ENCODE measurements around the gene CCND2. TPM values are rescaled to one million over a fixed set of nuclear protein-coding genes. Genes with fewer than 3 reads are reported as not detected.

The CCND2 gene
- total RNA-seq, 2 donors from 2014 or later = 378 to 404 TPM

DNA sequence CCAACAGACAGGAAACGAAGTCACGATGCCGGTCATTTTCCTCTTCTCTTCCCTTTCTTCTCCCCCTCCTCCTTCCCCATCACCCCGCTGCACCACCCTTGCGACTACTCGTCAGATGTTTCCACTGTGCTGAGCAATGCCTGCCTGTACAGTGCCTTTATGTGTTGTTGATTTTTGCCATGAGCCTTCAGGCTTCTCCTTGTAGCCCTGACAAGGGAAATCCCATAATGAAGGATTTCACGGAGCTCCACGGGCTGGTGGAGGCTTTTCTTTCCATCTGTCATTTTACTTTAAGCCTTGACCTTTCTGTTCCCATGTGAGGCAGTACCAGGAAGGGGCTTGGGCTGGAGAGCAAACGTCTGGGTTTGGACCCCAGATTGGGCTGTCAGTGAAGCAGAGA, 28.7 kb upstream of the CCND2 start:
- H3K4me3 Mint-ChIP-seq = no peak overlapping the region

DNA sequence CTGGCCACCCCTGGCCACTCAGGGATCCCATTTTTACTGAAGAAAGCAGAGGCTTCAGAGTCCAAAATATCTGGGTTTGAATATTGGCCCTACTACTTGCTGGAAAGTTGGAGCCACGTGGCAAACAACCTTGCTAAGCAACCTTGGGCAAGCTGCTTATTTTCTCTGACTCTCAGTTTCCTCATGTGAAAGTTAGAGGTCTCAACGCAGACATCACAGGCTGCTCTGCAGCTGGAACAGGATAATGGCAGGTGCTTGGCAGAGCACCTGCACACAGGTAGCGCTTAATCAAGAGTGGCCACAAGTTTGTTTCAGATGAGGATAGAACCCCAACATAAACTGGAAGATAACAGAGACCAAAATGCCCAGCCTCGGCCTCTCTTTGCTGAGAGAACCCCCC, 28.1 kb upstream of the CCND2 start:
- Mint-ChIP-seq H3K27ac (no peak overlapping the region), H3K4me1 (no peaks in the 10 kb centered on the region), H3K4me3 (no peak overlapping the region), H3K9me3 (no peaks in the 10 kb centered on the region), H3K36me3 (ENCODE audit: low read depth) (no peaks in the 10 kb centered on the region), H3K27me3 (peaks cover 14% of the 10 kb centered on the region)
- no peak for ATAC-seq (replicated peaks)

More for the DNA sequence above, 28.7 kb upstream of the CCND2 start:
- H3K36me3 Mint-ChIP-seq (ENCODE audit: low read depth) = no peaks in the 10 kb centered on the region
- peaks cover under 1% of the 10 kb centered on the region for H3K9me3 Mint-ChIP-seq
- H3K27me3 Mint-ChIP-seq = peaks cover 14% of the 10 kb centered on the region
- no peaks in the 10 kb centered on the region for H3K4me1 Mint-ChIP-seq
- no peak overlapping the region for H3K27ac Mint-ChIP-seq
- no peak for ATAC-seq (replicated peaks)

DNA sequence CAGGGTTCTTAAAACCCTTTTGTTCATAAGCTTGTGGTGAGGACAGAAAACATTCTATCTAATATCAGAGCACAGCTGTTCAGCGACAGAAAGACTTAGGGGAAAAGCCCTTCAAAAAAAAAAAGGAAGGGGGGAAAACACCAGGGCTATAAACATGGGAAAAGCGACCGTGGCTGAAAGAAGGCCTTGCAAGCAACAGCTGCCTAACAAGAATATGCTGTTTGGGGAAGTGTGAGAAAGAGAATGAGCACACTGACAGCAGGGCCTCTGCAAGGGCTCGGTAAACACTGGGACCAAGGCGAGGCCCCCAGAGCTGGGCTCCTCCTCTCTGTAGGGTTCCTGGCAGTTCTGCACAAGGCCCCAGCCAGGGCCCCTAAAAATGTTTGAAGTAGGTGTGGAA, 27.4 kb upstream of the CCND2 start:
- no peak overlapping the region for H3K27ac Mint-ChIP-seq
- no peak overlapping the region for H3K4me3 Mint-ChIP-seq
- ATAC-seq (replicated peaks) = no peak

DNA sequence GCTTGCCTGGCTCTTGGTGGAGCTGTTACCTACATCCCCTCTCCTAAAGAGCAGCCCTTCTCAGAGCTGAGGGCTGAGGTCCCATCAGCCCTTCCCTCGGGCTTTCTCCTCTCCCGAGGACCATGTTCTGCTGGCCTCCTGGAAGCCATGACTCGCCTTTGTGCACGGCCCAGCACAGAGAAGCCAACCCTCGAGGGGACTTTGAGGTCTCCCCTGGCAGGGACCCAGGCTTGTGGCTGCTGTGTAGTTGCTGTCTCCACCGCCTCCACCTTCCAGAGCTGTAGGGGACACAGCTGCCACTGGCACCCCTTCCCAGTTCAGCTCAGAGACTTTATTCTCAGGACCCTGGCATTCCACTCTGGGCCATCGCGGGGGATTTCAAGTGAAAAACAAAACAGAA, 22.9 kb upstream of the CCND2 start:
- Mint-ChIP-seq H3K4me1 (peaks cover 7% of the 10 kb centered on the region), H3K4me3 (peak overlapping the region; percentile 43)
- no peak for ATAC-seq (replicated peaks)

More for the DNA sequence above, 27.4 kb upstream of the CCND2 start:
- peaks cover 2% of the 10 kb centered on the region for H3K4me1 Mint-ChIP-seq
- peaks cover 13% of the 10 kb centered on the region for H3K27me3 Mint-ChIP-seq
- no peaks in the 10 kb centered on the region for H3K36me3 Mint-ChIP-seq (ENCODE audit: low read depth)
- no peaks in the 10 kb centered on the region for H3K9me3 Mint-ChIP-seq

DNA sequence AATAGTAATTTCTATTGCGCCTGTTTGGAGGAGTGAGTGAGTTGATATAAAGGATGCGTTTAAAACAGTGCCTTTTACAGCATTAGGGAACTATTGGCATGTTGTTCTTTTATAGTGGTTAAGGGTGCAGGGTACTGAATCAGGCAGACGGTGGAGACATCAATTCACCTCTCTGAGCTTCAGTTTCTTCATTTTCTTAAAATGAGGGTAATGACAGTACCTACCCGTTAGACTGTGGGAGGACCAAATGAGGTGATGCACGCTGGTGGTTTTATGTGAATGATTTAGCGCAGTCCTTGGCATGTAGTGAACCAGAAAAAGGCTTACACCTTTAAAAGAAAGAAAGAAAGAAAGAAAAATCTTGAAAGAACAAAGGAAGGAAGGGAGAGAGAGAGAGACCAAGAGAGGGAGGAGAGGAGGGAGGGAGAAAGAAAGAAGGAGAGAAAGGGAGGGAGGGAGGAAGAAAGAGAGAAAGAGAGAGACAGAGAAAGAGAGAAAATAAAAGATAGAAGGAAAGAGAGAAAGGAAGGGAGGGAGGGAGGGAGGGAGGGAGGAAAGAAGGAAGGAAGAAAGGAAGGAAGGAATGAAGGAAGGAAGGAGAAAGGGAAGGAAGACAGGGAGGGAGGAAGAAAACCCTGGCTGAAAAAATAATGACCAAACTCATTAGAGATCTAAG, 22.2 kb upstream of the CCND2 start:
- no peaks in the 10 kb centered on the region for H3K36me3 Mint-ChIP-seq (ENCODE audit: low read depth)
- H3K27me3 Mint-ChIP-seq = peaks cover 7% of the 10 kb centered on the region
- H3K27ac Mint-ChIP-seq = no peak overlapping the region
- H3K9me3 Mint-ChIP-seq = no peaks in the 10 kb centered on the region
- peaks cover 7% of the 10 kb centered on the region for H3K4me1 Mint-ChIP-seq
- ATAC-seq (replicated peaks) = peak; percentile 98
- peak overlapping the region; percentile 43 for H3K4me3 Mint-ChIP-seq

More for the DNA sequence above, 22.9 kb upstream of the CCND2 start:
- Mint-ChIP-seq H3K27me3 (peaks cover 7% of the 10 kb centered on the region), H3K27ac (no peak overlapping the region), H3K9me3 (no peaks in the 10 kb centered on the region), H3K36me3 (ENCODE audit: low read depth) (no peaks in the 10 kb centered on the region)

DNA sequence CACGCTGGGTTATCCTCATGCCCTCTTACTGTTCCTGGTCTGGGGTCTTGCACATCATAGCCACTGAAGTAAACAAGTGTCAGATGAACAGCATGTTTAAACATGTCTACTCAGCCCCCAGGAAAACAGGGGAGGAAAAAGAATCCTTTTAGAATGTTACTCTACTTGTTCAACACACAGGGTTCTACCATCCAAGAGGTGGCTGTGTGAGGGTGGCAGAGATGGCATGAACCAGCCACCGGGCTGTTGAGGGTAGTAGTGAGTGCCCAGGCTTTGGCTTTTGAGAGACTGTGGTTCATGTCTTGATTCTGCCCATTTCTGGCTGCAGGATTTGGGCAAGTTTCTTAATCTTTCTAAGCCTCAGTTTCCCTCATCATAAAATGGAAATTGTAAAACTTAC, 21.6 kb upstream of the CCND2 start:
- H3K9me3 Mint-ChIP-seq = no peaks in the 10 kb centered on the region
- H3K27me3 Mint-ChIP-seq = peaks cover 7% of the 10 kb centered on the region
- no peaks in the 10 kb centered on the region for H3K36me3 Mint-ChIP-seq (ENCODE audit: low read depth)
- no peak overlapping the region for H3K27ac Mint-ChIP-seq
- H3K4me1 Mint-ChIP-seq = peaks cover 7% of the 10 kb centered on the region
- H3K4me3 Mint-ChIP-seq = no peak overlapping the region
- ATAC-seq (replicated peaks) = no peak

DNA sequence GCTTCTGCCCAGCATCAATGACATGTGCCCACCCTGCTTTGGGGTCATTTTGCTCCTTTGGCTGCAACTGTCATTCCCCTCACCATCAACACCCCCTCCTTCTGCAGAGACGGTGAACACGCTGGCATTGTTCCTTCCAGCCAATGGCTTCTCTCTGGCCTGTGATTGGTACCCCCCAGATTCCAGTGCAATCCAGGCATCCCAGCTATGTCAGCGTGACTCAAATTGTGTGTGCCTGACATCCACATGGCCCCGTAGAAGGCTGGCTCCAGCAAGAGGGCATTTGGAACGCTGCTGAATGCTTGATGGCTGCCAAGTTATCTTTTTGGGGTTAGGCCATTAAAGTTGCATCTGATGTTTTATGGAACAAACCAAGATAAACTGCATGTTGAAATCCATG, 21.0 kb upstream of the CCND2 start:
- Mint-ChIP-seq H3K27ac (no peak overlapping the region), H3K36me3 (ENCODE audit: low read depth) (no peaks in the 10 kb centered on the region), H3K4me1 (peaks cover 7% of the 10 kb centered on the region), H3K4me3 (no peak overlapping the region), H3K9me3 (no peaks in the 10 kb centered on the region), H3K27me3 (peaks cover 7% of the 10 kb centered on the region)
- no peak for ATAC-seq (replicated peaks)

DNA sequence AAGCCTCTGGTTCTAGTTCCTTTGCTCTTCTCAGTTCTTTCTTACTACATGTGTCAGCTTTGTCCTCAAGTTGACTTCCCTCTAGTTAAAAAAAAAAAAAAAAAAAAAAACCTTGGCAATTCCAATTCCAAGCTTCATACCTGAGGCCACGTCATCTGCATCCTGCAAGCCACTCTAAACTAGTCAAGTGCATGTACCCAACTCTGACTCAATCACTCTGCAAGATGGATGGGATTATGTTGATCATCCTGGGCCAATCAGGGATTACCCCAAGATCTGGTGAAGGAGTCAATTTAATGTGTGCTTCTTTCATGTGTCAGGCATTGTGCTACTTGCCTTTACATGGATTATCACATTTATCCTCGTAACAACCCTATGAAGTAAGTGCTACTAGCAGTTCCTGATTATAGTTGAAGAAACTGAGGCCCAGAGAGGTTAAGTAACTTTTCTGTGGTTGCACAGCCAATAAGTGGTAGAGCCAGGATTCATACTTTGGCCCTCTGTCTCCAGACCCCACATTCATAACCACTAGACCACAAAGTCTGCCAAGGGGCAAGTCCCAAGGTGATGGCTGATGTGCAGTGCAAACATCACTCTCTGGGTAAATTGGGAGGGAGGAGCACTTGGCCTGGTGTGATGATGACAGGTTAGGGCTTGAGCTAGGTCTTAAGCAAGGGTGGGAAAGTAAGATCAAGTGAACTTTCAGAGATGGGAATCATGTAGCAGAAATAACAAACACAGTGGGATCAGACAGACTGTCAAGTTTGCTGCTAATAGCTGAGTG, 17.3 kb upstream of the CCND2 start:
- ATAC-seq (replicated peaks) = no peak
- Mint-ChIP-seq H3K4me1 (peaks cover 4% of the 10 kb centered on the region), H3K27me3 (peaks cover 5% of the 10 kb centered on the region), H3K9me3 (peaks cover 5% of the 10 kb centered on the region), H3K4me3 (no peak overlapping the region), H3K36me3 (ENCODE audit: low read depth) (no peaks in the 10 kb centered on the region), H3K27ac (no peak overlapping the region)

DNA sequence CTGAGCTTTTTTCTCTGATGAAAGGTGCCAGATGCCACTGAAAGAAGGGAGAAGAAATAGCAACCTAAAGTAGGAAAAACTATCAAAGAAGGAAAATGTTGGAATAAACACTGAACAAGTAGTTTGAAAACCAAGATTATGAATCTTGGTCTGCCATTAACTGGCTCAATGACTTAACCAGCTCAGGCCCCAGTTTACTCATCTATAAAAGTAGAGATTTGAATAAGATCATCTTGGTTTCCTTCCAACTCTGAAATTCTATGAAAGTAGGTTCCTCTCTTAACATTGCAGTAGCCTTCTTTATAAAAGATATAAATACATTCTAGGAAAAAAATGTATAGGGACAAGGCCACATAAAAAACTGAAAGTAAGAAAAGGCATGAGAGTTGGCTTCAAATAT, 16.1 kb upstream of the CCND2 start:
- Mint-ChIP-seq H3K9me3 (peaks cover 5% of the 10 kb centered on the region), H3K4me1 (no peaks in the 10 kb centered on the region), H3K36me3 (ENCODE audit: low read depth) (no peaks in the 10 kb centered on the region), H3K4me3 (no peak overlapping the region), H3K27ac (no peak overlapping the region), H3K27me3 (peaks cover 4% of the 10 kb centered on the region)
- peak; percentile 62 for ATAC-seq (replicated peaks)

DNA sequence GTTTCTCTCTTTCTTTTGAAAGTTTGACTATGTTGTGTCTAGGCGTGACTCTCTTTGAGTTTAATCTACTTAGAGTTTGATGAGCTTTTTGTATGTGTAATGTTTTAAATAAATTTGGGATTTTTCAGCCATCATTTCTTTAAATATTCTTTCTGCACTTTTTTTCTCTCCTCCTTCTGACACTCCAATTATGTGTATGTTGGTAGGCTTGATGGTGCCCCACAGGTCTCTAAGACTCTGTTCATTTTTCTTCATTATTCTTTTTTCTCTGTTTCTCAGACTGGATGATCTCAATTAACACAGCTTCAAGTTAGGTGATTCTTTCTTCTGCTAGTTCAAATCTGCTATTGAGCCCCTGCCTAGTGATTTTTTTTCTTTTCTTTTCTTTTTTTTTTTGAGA, 14.5 kb upstream of the CCND2 start:
- Mint-ChIP-seq H3K36me3 (ENCODE audit: low read depth) (no peaks in the 10 kb centered on the region), H3K4me1 (no peaks in the 10 kb centered on the region), H3K27ac (no peak overlapping the region), H3K27me3 (no peaks in the 10 kb centered on the region), H3K9me3 (peaks cover 5% of the 10 kb centered on the region), H3K4me3 (no peak overlapping the region)
- ATAC-seq (replicated peaks) = no peak

DNA sequence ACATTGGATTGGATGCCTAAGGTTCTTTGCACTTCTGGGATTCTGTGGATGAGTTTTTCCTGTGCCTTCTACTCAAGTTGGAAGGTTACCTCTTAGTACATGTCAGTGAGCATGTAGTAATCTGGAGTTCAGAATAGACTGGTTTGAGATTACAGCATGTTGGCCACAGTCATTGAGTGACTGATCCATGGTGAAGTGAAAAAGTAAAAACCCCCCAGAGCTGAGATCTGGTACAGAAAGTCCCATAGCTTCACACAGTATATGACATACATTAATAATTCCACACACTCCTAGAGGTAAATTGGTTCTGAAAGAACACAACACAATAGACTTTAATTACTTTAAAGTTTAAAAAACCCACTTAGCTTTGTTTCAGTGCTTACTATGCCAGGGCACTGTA, 11.9 kb upstream of the CCND2 start:
- no peak overlapping the region for H3K27ac Mint-ChIP-seq
- peaks cover 5% of the 10 kb centered on the region for H3K27me3 Mint-ChIP-seq
- peaks cover 5% of the 10 kb centered on the region for H3K9me3 Mint-ChIP-seq
- ATAC-seq (replicated peaks) = peak; percentile 70
- H3K4me1 Mint-ChIP-seq = no peaks in the 10 kb centered on the region
- H3K36me3 Mint-ChIP-seq (ENCODE audit: low read depth) = no peaks in the 10 kb centered on the region
- no peak overlapping the region for H3K4me3 Mint-ChIP-seq

DNA sequence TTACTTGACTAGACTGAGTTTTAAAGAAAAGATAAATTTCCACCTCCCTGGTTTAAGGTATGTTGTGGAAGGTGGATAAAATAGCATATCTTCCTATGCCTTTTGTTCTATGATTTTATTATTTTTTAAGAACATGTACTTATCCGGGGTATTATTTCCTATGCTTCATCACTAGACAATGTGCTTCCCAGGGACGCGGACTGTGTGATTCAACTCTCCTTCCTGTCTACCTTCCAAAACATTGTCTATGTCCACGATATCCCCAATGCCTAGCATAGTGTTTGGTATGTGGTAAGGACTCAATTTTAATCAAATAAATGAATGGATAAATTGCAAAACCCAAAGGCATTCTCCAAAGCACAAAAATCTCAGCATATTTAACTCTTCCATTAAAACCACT, 8.3 kb upstream of the CCND2 start:
- Mint-ChIP-seq H3K4me3 (no peak overlapping the region), H3K4me1 (peaks cover 10% of the 10 kb centered on the region), H3K36me3 (ENCODE audit: low read depth) (peaks cover 6% of the 10 kb centered on the region), H3K27ac (no peak overlapping the region), H3K9me3 (no peaks in the 10 kb centered on the region), H3K27me3 (peaks cover 5% of the 10 kb centered on the region)
- ATAC-seq (replicated peaks) = no peak

DNA sequence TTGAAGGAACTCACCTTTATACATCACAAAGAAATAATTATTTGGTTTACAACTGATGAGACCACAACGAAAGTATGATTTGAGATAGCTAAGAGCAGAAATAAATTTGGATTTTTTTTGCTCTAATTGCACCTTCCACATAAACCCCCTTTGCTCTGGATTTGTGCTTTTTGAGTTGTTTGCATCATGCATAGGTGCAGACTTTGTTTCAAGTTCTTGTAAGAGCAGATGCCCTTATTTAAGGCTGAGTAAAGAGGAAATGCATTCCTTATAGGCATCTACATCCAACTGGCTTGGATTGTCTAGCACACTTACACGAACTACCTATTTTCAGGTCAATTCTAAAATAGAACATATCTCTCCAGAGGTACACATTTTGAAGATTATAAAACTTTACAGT, 6.6 kb upstream of the CCND2 start:
- Mint-ChIP-seq H3K36me3 (ENCODE audit: low read depth) (peaks cover 12% of the 10 kb centered on the region), H3K4me3 (no peak overlapping the region), H3K27me3 (peaks cover 5% of the 10 kb centered on the region), H3K27ac (no peak overlapping the region), H3K9me3 (no peaks in the 10 kb centered on the region), H3K4me1 (peaks cover 10% of the 10 kb centered on the region)
- ATAC-seq (replicated peaks) = no peak

DNA sequence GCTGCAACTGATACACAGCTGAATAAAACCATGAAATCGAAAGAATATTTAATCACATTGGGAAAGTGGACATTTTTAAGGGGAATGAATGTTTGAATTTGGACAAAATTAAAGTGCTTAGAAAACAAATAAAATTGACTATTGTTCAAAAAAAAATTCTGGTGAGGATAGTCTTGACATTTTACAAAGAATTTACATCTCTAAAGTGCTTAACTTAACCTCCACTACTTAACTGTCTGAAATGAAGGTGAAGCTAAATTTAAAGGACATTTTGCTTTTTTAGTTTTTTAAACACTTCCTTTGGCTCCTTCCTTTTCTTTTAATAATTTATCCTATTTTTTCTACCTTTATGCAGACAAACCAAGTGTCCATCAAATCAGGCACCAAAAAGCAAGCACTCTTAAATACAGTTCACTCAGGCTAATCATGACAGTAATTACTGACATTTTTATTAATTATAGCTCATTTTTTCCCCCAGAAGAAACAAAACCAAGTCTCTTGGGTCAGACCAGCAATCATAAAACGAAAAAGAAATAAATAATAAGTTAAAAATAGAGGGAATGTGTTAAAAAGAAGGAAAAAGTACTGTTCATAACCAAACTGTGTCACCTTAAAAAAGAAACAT, 5.7 kb upstream of the CCND2 start:
- H3K27ac Mint-ChIP-seq = peak overlapping the region; percentile 98
- H3K4me1 Mint-ChIP-seq = peaks cover 10% of the 10 kb centered on the region
- H3K9me3 Mint-ChIP-seq = no peaks in the 10 kb centered on the region
- ATAC-seq (replicated peaks) = no peak
- peak overlapping the region; percentile 95 for H3K4me3 Mint-ChIP-seq
- H3K36me3 Mint-ChIP-seq (ENCODE audit: low read depth) = peaks cover 19% of the 10 kb centered on the region
- H3K27me3 Mint-ChIP-seq = peaks cover 5% of the 10 kb centered on the region

Measured in activated T-helper 17 cell treated with anti-CD3 and anti-CD28 coated beads, Interleukin-2, amount 50 U/mL, for 72 hours (primary cell).